Measurements from ENCODE around the gene GFM1. TPM values are rescaled to one million over a fixed set of nuclear protein-coding genes. Genes with fewer than 3 reads are reported as not detected.
"Not testable (repeated sequence)": the region's sequence is repeated elsewhere in the genome, so short reads cannot be mapped to it uniquely, and the experiment has no call there.

GFM1 gene
- total RNA-seq, 2 donors from 2014 or later, result 44.9 to 45.6 TPM

DNA sequence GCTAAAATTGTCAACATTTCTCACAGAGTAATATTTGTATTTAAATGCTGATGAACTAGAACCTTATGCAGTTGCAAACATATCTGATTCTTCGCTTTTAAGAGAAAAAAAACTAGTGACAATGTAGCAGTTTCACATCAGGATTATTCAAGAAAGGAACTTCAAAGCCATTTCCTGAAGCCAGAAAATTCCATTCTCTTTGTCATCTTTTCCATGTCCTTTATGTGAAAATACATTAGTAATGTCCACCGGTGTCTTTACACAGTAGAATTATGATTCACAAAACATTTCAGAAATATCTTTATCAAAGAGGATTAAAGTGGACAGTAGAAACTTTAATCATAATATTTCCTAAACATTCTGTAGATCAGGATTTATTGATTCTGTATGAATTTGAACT lies 40.8 kb downstream of the GFM1 start:
- no peak overlapping the region for H3K4me3 Mint-ChIP-seq
- DNase-seq (no peak), ATAC-seq (replicated peaks in 1 of 2) (no peak)
- H3K27ac Mint-ChIP-seq, result no peak overlapping the region
- no peaks in the 10 kb centered on the region for H3K9me3 Mint-ChIP-seq
- H3K27me3 Mint-ChIP-seq (ENCODE audit: low read depth), result no peaks in the 10 kb centered on the region
- peaks cover 2 to 6% of the 10 kb centered on the region in 2 donors for H3K36me3 Mint-ChIP-seq (ENCODE audit: insufficient read depth in 2 of 2)
- H3K4me1 Mint-ChIP-seq (ENCODE audit: low read depth), result no peaks in the 10 kb centered on the region

GRCh38 chr3:158693866-158694456 lies 49.6 kb downstream of the GFM1 start:
- peaks cover 2 to 19% of the 10 kb centered on the region in 2 donors for H3K36me3 Mint-ChIP-seq (ENCODE audit: insufficient read depth in 2 of 2)
- not testable (repeated sequence) for DNase-seq; H3K27ac Mint-ChIP-seq; H3K9me3 Mint-ChIP-seq; H3K27me3 Mint-ChIP-seq (ENCODE audit: low read depth); H3K4me3 Mint-ChIP-seq; ATAC-seq (replicated peaks in 1 of 2); H3K4me1 Mint-ChIP-seq (ENCODE audit: low read depth)

DNA sequence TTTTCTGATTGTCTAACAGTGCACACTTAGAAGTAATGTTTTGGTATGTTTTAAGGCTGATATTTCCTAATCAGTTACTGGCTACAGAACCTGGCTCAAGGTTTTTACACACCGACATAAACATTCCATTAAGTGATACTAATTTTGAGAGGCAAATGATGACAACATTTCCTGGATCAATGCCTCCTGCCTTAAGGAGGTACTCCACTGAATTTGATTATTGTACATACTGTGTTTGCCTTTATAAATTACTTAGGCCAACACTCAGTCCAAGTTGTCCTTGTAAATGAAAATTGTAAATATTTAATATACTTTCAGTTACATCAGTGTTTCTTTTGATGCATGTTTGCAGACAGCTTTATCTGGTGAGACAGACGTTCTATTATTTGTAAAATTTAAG lies 52.3 kb downstream of the GFM1 start:
- Mint-ChIP-seq H3K27me3 (ENCODE audit: low read depth) (no peaks in the 10 kb centered on the region), H3K36me3 (ENCODE audit: insufficient read depth in 2 of 2) (peaks cover 2 to 13% of the 10 kb centered on the region in 2 donors), H3K27ac (no peak overlapping the region), H3K9me3 (no peaks in the 10 kb centered on the region), H3K4me1 (ENCODE audit: low read depth) (no peaks in the 10 kb centered on the region), H3K4me3 (no peak overlapping the region)
- DNase-seq (no peak), ATAC-seq (replicated peaks in 1 of 2) (no peak)

GRCh38 chr3:158700559-158700958 lies 56.2 kb downstream of the GFM1 start:
- no peaks in the 10 kb centered on the region for H3K27me3 Mint-ChIP-seq (ENCODE audit: low read depth)
- no peak for DNase-seq
- no peak overlapping the region for H3K27ac Mint-ChIP-seq
- no peaks in the 10 kb centered on the region for H3K4me1 Mint-ChIP-seq (ENCODE audit: low read depth)
- H3K4me3 Mint-ChIP-seq, result no peak overlapping the region
- no peaks in the 10 kb centered on the region for H3K9me3 Mint-ChIP-seq
- ATAC-seq (replicated peaks in 1 of 2), result no peak
- H3K36me3 Mint-ChIP-seq (ENCODE audit: insufficient read depth in 2 of 2), result peaks cover 3 to 7% of the 10 kb centered on the region in 2 donors

DNA sequence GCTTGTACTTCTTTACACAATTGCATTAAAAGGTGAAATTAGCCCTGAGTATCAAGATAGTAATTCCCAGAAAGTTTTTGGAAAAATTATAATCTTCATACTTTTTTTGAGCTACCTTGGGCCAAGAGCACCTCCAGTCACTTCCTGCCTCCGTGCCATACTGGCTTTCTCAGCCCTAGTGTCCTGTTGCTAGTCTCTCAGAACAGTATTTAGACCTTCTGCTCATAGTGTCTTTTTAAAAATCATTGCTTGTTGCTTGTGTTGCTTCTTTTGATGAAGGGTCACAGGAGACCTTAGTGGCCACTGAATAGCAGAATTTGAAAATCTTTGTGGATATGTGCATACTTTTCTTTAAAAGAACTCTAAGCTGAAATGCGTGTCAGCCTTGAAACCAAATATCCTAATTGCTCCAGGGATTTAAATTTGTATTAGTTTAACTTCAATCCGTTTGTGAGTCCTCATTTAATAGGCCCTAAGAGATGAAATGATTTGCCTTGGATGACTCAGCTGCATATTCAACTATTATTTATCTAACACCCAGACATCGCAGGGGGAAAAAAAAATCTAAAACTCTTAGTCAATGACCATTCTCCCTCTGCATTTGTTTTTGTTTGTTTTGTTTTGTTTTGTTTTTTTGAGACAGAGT lies 57.2 kb downstream of the GFM1 start:
- DNase-seq (no peak), ATAC-seq (replicated peaks in 1 of 2) (no peak)
- H3K27me3 Mint-ChIP-seq (ENCODE audit: low read depth), result no peaks in the 10 kb centered on the region
- H3K36me3 Mint-ChIP-seq (ENCODE audit: insufficient read depth in 2 of 2), result peaks cover 3 to 8% of the 10 kb centered on the region in 2 donors
- no peaks in the 10 kb centered on the region for H3K4me1 Mint-ChIP-seq (ENCODE audit: low read depth)
- H3K9me3 Mint-ChIP-seq, result no peaks in the 10 kb centered on the region
- H3K27ac Mint-ChIP-seq, result no peak overlapping the region
- no peak overlapping the region for H3K4me3 Mint-ChIP-seq

DNA sequence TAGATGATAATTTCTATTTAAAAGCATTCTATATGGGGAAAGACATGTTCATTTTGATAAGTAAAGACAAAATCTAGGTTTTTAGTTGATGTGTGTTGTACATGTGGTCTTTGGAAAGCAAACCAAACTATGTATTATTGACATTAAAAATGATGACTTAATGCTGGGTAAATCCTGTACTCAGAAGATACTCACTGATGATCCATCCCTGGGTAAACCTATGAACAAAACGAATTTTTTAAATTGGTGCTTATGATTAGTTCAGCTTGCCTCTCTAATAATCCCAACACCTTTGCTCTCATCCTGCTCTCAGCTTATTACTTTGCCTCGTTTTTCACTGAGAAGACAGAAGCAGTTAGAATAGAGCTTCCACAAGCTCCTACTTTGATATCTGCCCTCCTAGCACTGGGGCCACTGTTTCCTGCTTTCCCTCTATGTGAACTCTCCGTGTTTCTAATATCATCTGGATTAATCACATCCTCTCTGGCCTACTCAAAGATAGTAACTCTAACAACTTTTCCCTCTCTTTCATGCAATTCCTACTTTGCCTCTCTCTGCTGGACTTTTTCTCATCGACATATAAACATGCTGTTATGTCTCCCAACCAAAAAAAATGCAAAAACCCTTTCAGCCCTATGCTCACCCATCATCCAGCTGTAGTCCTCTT lies 58.6 kb downstream of the GFM1 start:
- no peaks in the 10 kb centered on the region for H3K27me3 Mint-ChIP-seq (ENCODE audit: low read depth)
- H3K4me3 Mint-ChIP-seq, result no peak overlapping the region
- peaks cover 3 to 9% of the 10 kb centered on the region in 2 donors for H3K36me3 Mint-ChIP-seq (ENCODE audit: insufficient read depth in 2 of 2)
- ATAC-seq (replicated peaks in 1 of 2) (no peak), DNase-seq (no peak)
- no peaks in the 10 kb centered on the region for H3K4me1 Mint-ChIP-seq (ENCODE audit: low read depth)
- no peaks in the 10 kb centered on the region for H3K9me3 Mint-ChIP-seq
- no peak overlapping the region for H3K27ac Mint-ChIP-seq

GRCh38 chr3:158703566-158703965 lies 59.2 kb downstream of the GFM1 start:
- Mint-ChIP-seq H3K36me3 (ENCODE audit: insufficient read depth in 2 of 2) (peaks cover 3 to 8% of the 10 kb centered on the region in 2 donors), H3K4me3 (no peak overlapping the region), H3K4me1 (ENCODE audit: low read depth) (no peaks in the 10 kb centered on the region), H3K9me3 (no peaks in the 10 kb centered on the region), H3K27me3 (ENCODE audit: low read depth) (no peaks in the 10 kb centered on the region), H3K27ac (no peak overlapping the region)
- DNase-seq, result no peak
- ATAC-seq (replicated peaks in 1 of 2), result no peak

GRCh38 chr3:158709666-158710083 lies 65.3 kb downstream of the GFM1 start:
- no peak overlapping the region for H3K27ac Mint-ChIP-seq
- DNase-seq (no peak), ATAC-seq (replicated peaks in 1 of 2) (no peak)
- peaks cover 33% of the 10 kb centered on the region for H3K4me1 Mint-ChIP-seq (ENCODE audit: low read depth)
- H3K9me3 Mint-ChIP-seq, result no peaks in the 10 kb centered on the region
- peaks cover 2 to 9% of the 10 kb centered on the region in 2 donors for H3K36me3 Mint-ChIP-seq (ENCODE audit: insufficient read depth in 2 of 2)
- no peaks in the 10 kb centered on the region for H3K27me3 Mint-ChIP-seq (ENCODE audit: low read depth)
- no peak overlapping the region for H3K4me3 Mint-ChIP-seq

DNA sequence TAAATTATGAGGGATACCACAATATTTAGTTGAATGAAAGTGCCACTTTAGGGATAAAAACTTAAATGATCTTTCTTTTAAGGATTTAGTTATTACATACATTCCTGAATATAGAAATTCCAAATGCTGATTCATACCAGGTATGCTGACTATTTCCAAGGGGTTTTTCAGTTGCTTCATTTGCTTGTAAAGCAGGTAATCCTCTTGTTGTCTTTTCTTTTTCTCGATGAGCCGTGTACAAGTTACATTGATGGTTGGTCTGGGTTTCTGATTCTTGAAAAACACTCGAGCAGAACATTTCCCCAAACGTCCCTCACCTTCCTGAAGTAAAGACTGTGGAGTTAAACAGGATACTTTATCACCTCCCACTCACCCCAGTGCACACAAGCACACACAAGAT lies 66.3 kb downstream of the GFM1 start:
- Mint-ChIP-seq H3K9me3 (no peaks in the 10 kb centered on the region), H3K36me3 (ENCODE audit: insufficient read depth in 2 of 2) (peaks cover 2 to 9% of the 10 kb centered on the region in 2 donors), H3K4me1 (ENCODE audit: low read depth) (peaks cover 33% of the 10 kb centered on the region), H3K27me3 (ENCODE audit: low read depth) (no peaks in the 10 kb centered on the region), H3K27ac (no peak overlapping the region), H3K4me3 (no peak overlapping the region)
- no peak for DNase-seq
- ATAC-seq (replicated peaks in 1 of 2), result no peak

DNA sequence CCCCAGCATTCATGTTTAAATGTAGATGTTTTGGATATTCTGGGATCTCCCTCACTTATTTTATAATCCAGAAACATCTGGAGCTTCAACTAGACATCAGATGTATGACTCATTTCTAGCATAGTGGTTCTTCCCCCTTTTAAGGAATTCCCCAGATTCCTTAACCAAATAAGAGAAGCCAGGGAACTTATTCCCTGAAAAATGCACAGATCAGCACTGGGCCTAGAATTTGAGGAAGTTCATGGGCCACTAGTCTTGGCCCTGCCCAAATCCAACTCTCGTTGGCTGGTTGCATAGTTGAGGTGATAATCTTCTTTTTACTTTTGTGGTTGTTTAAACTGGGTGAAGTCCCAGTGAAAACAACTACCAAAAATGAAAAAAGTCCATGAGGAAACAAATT lies 67.6 kb downstream of the GFM1 start:
- Mint-ChIP-seq H3K4me3 (no peak overlapping the region), H3K27me3 (ENCODE audit: low read depth) (no peaks in the 10 kb centered on the region), H3K27ac (peak overlapping the region; percentile 17), H3K9me3 (no peaks in the 10 kb centered on the region), H3K36me3 (ENCODE audit: insufficient read depth in 2 of 2) (peaks cover 2 to 8% of the 10 kb centered on the region in 2 donors), H3K4me1 (ENCODE audit: low read depth) (peaks cover 40% of the 10 kb centered on the region)
- ATAC-seq (replicated peaks in 1 of 2) (no peak), DNase-seq (no peak)

DNA sequence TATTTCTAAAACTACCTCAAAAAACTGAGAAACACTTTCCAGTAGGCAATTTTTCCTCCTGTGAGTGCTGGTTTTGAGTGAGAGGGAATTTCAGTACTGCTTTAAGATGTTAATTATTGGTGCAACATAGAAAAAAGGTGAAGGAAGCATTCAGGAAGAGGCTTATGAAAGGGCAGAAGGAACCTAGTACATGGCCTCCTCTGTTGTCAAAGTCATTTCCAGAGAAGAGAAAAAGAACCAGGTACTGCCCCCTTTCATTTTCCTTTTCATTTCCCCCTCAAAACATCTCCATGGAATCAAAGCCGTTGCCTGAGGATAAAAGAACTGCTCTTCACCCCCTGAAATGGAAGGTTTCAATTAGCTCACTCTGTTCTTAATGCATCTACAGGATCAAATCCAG lies 68.1 kb downstream of the GFM1 start:
- H3K27me3 Mint-ChIP-seq (ENCODE audit: low read depth), result no peaks in the 10 kb centered on the region
- ATAC-seq (replicated peaks in 1 of 2), result peak in 1 of 2 donors; percentile 34
- peak overlapping the region in 1 of 2 donors; percentile 27 for H3K4me3 Mint-ChIP-seq
- H3K9me3 Mint-ChIP-seq, result no peaks in the 10 kb centered on the region
- H3K4me1 Mint-ChIP-seq (ENCODE audit: low read depth), result peaks cover 45% of the 10 kb centered on the region
- peak overlapping the region; percentile 38 for H3K27ac Mint-ChIP-seq
- H3K36me3 Mint-ChIP-seq (ENCODE audit: insufficient read depth in 2 of 2), result peaks cover 2 to 6% of the 10 kb centered on the region in 2 donors
- DNase-seq, result no peak

GRCh38 chr3:158713094-158713499 lies 68.8 kb downstream of the GFM1 start:
- Mint-ChIP-seq H3K27ac (no peak overlapping the region), H3K36me3 (ENCODE audit: insufficient read depth in 2 of 2) (peaks cover 2 to 6% of the 10 kb centered on the region in 2 donors), H3K4me1 (ENCODE audit: low read depth) (peaks cover 47% of the 10 kb centered on the region), H3K27me3 (ENCODE audit: low read depth) (no peaks in the 10 kb centered on the region), H3K9me3 (no peaks in the 10 kb centered on the region), H3K4me3 (no peak overlapping the region)
- ATAC-seq (replicated peaks in 1 of 2) (peak; percentile 45 to 64), DNase-seq (no peak)

- Mint-ChIP-seq H3K4me1 (ENCODE audit: low read depth) (peaks cover 48% of the 10 kb centered on the region), H3K4me3 (no peak overlapping the region), H3K27ac (no peak overlapping the region), H3K36me3 (ENCODE audit: insufficient read depth in 2 of 2) (peaks cover 2 to 4% of the 10 kb centered on the region in 2 donors), H3K9me3 (no peaks in the 10 kb centered on the region), H3K27me3 (ENCODE audit: low read depth) (no peaks in the 10 kb centered on the region)
- no peak for ATAC-seq (replicated peaks in 1 of 2)
- no peak for DNase-seq
These were observed 73.2 kb downstream of the GFM1 start for GRCh38 chr3:158717576-158717975.

Data from activated T-cell treated with anti-CD3 and anti-CD28 coated beads, Interleukin-2, amount 50 U/mL, for 72 hours (primary cell).